Gastrocnemius medialis (tissue), 4 donors: Measurements from ENCODE around the gene CASP3.

ENCODE experiments used
- CTCF ChIP-seq, 5 experiments: fragments of 450-650 bp in 3 of 5; fragments of 200-600 bp in 2 of 5; sonication (generic) in 2 of 5; IDR thresholded peaks in 4 of 5; conservative IDR thresholded peaks in 1 of 5; 1 replicate in 4 of 5; 2 replicates in 1 of 5; pipeline ENCODE4 v1.5.1; 2016 to 2019; ENCODE audit warnings: antibody characterized with exemption in 5 of 5, mild to moderate bottlenecking in 3 of 5, moderate library complexity in 3 of 5
- POLR2A ChIP-seq, 2 donors: fragments of 450-650 bp; IDR thresholded peaks; one replicate each; pipeline ENCODE4 v1.6.1; 2017; ENCODE audit warnings: antibody characterized with exemption in 2 of 2, mild to moderate bottlenecking in 2 of 2, moderate library complexity in 2 of 2

- TF ChIP-seq CTCF (IDR thresholded peaks at IDR 0.05 in 4 of 5, conservative IDR thresholded peaks at IDR 0.05 in 1 of 5) = no peak
- TF ChIP-seq POLR2A (IDR thresholded peaks at IDR 0.05) = no peak
These were observed 46.1 kb upstream of the CASP3 start for GRCh38 chr4:184695178-184695896.
